H1 (cell line): Measurements from ENCODE around the gene APLN. TPM values are rescaled to one million over a fixed set of nuclear protein-coding genes. Genes with fewer than 3 reads are reported as not detected.

Experiments used
- CTCF ChIA-PET: fragments of 300-600 bp; sonication (Branson Sonifier 250); formaldehyde crosslinking; loops from one replicate; lab custom pipeline; 2021; ENCODE audit not compliant: partially characterized antibody; lab: Charles Lee
- POLR2A ChIA-PET: fragments of 300-600 bp; sonication (Branson Sonifier 250); formaldehyde crosslinking; loops from one replicate; lab custom pipeline; 2021; ENCODE audit warnings: inconsistent platforms; ENCODE audit not compliant: partially characterized antibody; lab: Charles Lee
- DNase-seq, 2 experiments: peaks; one replicate each; pipeline versions ENCODE4 v3.0.0 to v3.0.0-alpha.2; 2010 to 2022; ENCODE audit warnings: low spot score in 2 of 2, low read depth in 1 of 2, mixed read lengths in 1 of 2
- FAIRE-seq: peaks from 2 replicates; lab custom pipeline; 2011; peaks lifted over from hg19 to GRCh38; lab: Jason Lieb, UNC
- H2AFZ ChIP-seq: 2 replicates; pipeline ENCODE4 v1.8.1; 2012; ENCODE audit warnings: low read length, inconsistent platforms
- H2AK5ac ChIP-seq: 2 replicates; pipeline ENCODE4 v1.6.1; 2013; ENCODE audit warnings: low read depth, low read length
- H2BK120ac ChIP-seq: replicated peaks from 2 replicates; pipeline ENCODE3; 2013; ENCODE audit warnings: low read depth, low read length, inconsistent platforms
- H2BK12ac ChIP-seq: 2 replicates; pipeline ENCODE4 v1.6.1; 2013; ENCODE audit warnings: low read depth, low read length
- H2BK15ac ChIP-seq: 2 replicates; pipeline ENCODE4 v1.6.1; 2013; ENCODE audit warnings: low read length
- H2BK20ac ChIP-seq: 2 replicates; pipeline ENCODE4 v1.6.1; 2013; ENCODE audit warnings: low read length
- H2BK5ac ChIP-seq: 2 replicates; pipeline ENCODE4 v1.6.1; 2013; ENCODE audit warnings: low read depth, low read length
- H3K14ac ChIP-seq: 2 replicates; pipeline ENCODE4 v1.6.1; 2013; ENCODE audit warnings: inconsistent platforms; ENCODE audit not compliant: insufficient read length
- H3K18ac ChIP-seq: 2 replicates; pipeline ENCODE4 v1.6.1; 2013; ENCODE audit warnings: low read length; ENCODE audit errors: extremely low read depth
- H3K23ac ChIP-seq: 2 replicates; pipeline ENCODE4 v1.6.1; 2013; ENCODE audit warnings: inconsistent platforms; ENCODE audit not compliant: insufficient read length
- H3K23me2 ChIP-seq: 2 replicates; pipeline ENCODE4 v1.6.1; 2013; ENCODE audit warnings: low read depth, low read length
- H3K27ac ChIP-seq: 2 replicates; pipeline ENCODE4 v1.6.1; 2011; ENCODE audit warnings: low read depth, low read length, inconsistent platforms
- H3K27me3 ChIP-seq, 4 experiments: replicated peaks in 1 of 4; 1 replicate in 1 of 4; 2 replicates in 3 of 4; pipeline versions ENCODE4 v1.6.1 to v1.8.1; 2011 to 2013; ENCODE audit warnings: low read length in 3 of 4, mild to moderate bottlenecking in 3 of 4, inconsistent platforms in 2 of 4, mixed read lengths in 2 of 4, moderate library complexity in 1 of 4; ENCODE audit not compliant: control insufficient read depth in 3 of 4, insufficient read depth in 3 of 4; ENCODE audit errors: extremely low read depth in 1 of 4
- H3K36me3 ChIP-seq, 4 experiments: 2 replicates each; pipeline versions ENCODE4 v1.6.1 to v1.8.1; 2011 to 2013; ENCODE audit warnings: mild to moderate bottlenecking in 4 of 4, low read length in 3 of 4, moderate library complexity in 2 of 4, control low read depth in 1 of 4, inconsistent platforms in 1 of 4; ENCODE audit not compliant: insufficient read depth in 4 of 4, control insufficient read depth in 2 of 4
- H3K4ac ChIP-seq: replicated peaks from 2 replicates; pipeline ENCODE3; 2013; ENCODE audit warnings: low read length, low read depth, mixed read lengths, inconsistent platforms; ENCODE audit not compliant: insufficient read length
- H3K4me1 ChIP-seq, 4 experiments: replicated peaks in 1 of 4; 1 replicate in 1 of 4; 2 replicates in 3 of 4; pipeline versions ENCODE4 v1.6.1 to v1.8.1; 2011 to 2013; ENCODE audit warnings: low read length in 3 of 4, inconsistent platforms in 2 of 4, mixed read lengths in 1 of 4; ENCODE audit not compliant: insufficient read depth in 4 of 4, control insufficient read depth in 3 of 4
- H3K4me2 ChIP-seq, 2 experiments: 2 replicates each; pipeline versions ENCODE4 v1.6.1 to v1.8.1; 2011 to 2013; ENCODE audit warnings: low read depth in 2 of 2, low read length in 2 of 2, control low read depth in 1 of 2, inconsistent platforms in 1 of 2, mild to moderate bottlenecking in 1 of 2; ENCODE audit not compliant: insufficient read depth in 1 of 2
- H3K4me3 ChIP-seq, 4 experiments: fragments of 200-600, 300-600 bp in 1 of 4; sonication (generic), shearing (Covaris generic), sonication (Bioruptor Twin) in 1 of 4; 2 replicates each; pipeline versions ENCODE4 v1.5.1 to v1.8.1; 2011 to 2016; ENCODE audit warnings: low read length in 4 of 4, low read depth in 3 of 4, control low read depth in 2 of 4, inconsistent platforms in 2 of 4, mild to moderate bottlenecking in 2 of 4, mixed read lengths in 1 of 4, moderate library complexity in 1 of 4; ENCODE audit not compliant: insufficient read depth in 2 of 4; ENCODE audit errors: extremely low read depth in 1 of 4
- H3K56ac ChIP-seq: replicated peaks from 2 replicates; pipeline ENCODE3; 2013; ENCODE audit warnings: low read depth, mild to moderate bottlenecking, mixed read lengths, low read length, inconsistent platforms; ENCODE audit not compliant: insufficient read length
- H3K79me1 ChIP-seq: 2 replicates; pipeline ENCODE4 v1.6.1; 2013; ENCODE audit warnings: low read depth, low read length, control low read depth
- H3K79me2 ChIP-seq, 2 experiments: 2 replicates each; pipeline versions ENCODE4 v1.6.1 to v1.8.1; 2012 to 2013; ENCODE audit warnings: low read length in 2 of 2, mild to moderate bottlenecking in 2 of 2, inconsistent platforms in 1 of 2; ENCODE audit not compliant: insufficient read depth in 2 of 2, control insufficient read depth in 1 of 2
- H3K9ac ChIP-seq, 4 experiments: replicated peaks in 1 of 4; 1 replicate in 1 of 4; 2 replicates in 3 of 4; pipeline versions ENCODE4 v1.6.1 to v1.8.1; 2011 to 2013; ENCODE audit warnings: low read depth in 3 of 4, low read length in 3 of 4, control low read depth in 2 of 4, mild to moderate bottlenecking in 2 of 4, moderate library complexity in 2 of 4, inconsistent platforms in 1 of 4; ENCODE audit errors: extremely low read depth in 1 of 4
- H3K9me3 ChIP-seq, 2 experiments: 2 replicates each; pipeline versions ENCODE4 v1.6.1 to v1.8.1; 2012 to 2013; ENCODE audit warnings: mild to moderate bottlenecking in 2 of 2, moderate library complexity in 2 of 2, control low read depth in 1 of 2, inconsistent platforms in 1 of 2, low read depth in 1 of 2, low read length in 1 of 2, mixed read lengths in 1 of 2; ENCODE audit not compliant: insufficient read depth in 2 of 2
- H4K20me1 ChIP-seq, 2 experiments: replicated peaks in 1 of 2; 2 replicates each; pipeline versions ENCODE3 to v1.8.1; 2011 to 2013; ENCODE audit warnings: inconsistent platforms in 2 of 2, low read length in 2 of 2, mild to moderate bottlenecking in 1 of 2; ENCODE audit not compliant: insufficient read depth in 2 of 2, control insufficient read depth in 1 of 2
- H4K5ac ChIP-seq: 2 replicates; pipeline ENCODE4 v1.6.1; 2013; ENCODE audit warnings: low read length, low read depth, mixed read lengths, inconsistent platforms; ENCODE audit not compliant: insufficient read length
- H4K8ac ChIP-seq: 2 replicates; pipeline ENCODE4 v1.8.0; 2013; ENCODE audit warnings: mild to moderate bottlenecking, moderate library complexity, low read length, inconsistent platforms; ENCODE audit not compliant: insufficient read depth; ENCODE audit errors: extremely low read depth
- H4K91ac ChIP-seq: replicated peaks from 2 replicates; pipeline ENCODE3; 2013; ENCODE audit warnings: low read length, mixed read lengths, inconsistent platforms; ENCODE audit not compliant: insufficient read length
- CBX5 ChIP-seq: fragments of 300-800, 300-1000 bp; sonication (generic); IDR thresholded peaks from 2 replicates; pipeline ENCODE4 v1.7.1; 2016; ENCODE audit warnings: antibody characterized with exemption, low read length, low read depth
- CHD2 ChIP-seq: IDR thresholded peaks from 2 replicates; pipeline ENCODE4 v1.6.1; 2012; ENCODE audit warnings: low read length, improper control_type of control experiment
- POLR2AphosphoS5 ChIP-seq: IDR thresholded peaks from 2 replicates; pipeline ENCODE4 v1.6.1; 2011; ENCODE audit warnings: low read depth, low read length
- SP1 ChIP-seq: IDR thresholded peaks from 2 replicates; pipeline ENCODE4 v1.6.1; 2011; ENCODE audit warnings: low read depth, low read length
- TBP ChIP-seq: IDR thresholded peaks from 2 replicates; pipeline ENCODE4 v1.6.1; 2011; ENCODE audit warnings: low read depth, low read length, improper control_type of control experiment
- WGBS, 2 experiments: shearing (Covaris generic) in 1 of 2; methylation state at CpG; one replicate each; pipeline versions ENCODE4 v1.1.6 to v1.1.7; 2013 to 2015; ENCODE audit warnings: low lambda C conversion rate in 2 of 2, mixed read lengths in 2 of 2, inconsistent platforms in 1 of 2, low coverage in 1 of 2, missing lambda C conversion rate in 1 of 2; ENCODE audit not compliant: insufficient replicate concordance in 2 of 2, insufficient coverage in 1 of 2, insufficient read length in 1 of 2; ENCODE audit errors: extremely low coverage in 1 of 2, missing lambda C conversion rate in 1 of 2; 5-methylcytosine and 5-hydroxymethylcytosine counted together
- polyA plus RNA-seq, 7 experiments: library from polyadenylated mRNA; depleted of rRNA in 3 of 7; stranded (reverse) in 5 of 7; unstranded in 2 of 7; fragments of >200 nt in 5 of 7; fragments of 200-250 nt in 2 of 7; gene quantifications; 1 replicate in 5 of 7; 2 replicates in 1 of 7; 4 replicates in 1 of 7; pipeline versions ENCODE4 v1.2.1 to v1.2.3, GENCODE V29; 2011 to 2013; ENCODE audit warnings: missing spikeins in 2 of 7, mixed read lengths in 2 of 7
- total RNA-seq: library from RNA; stranded (reverse); fragmentation: NEBNext Ultra II Directional; extraction: Animal tissue kit (Norgen Biotek cat#: 25700); gene quantifications from 2 replicates; pipeline ENCODE4 v1.2.1, GENCODE V29; 2021

Gene APLN
- total and polyA plus RNA-seq, 2 of the 8 experiments (the other 6 are each of a cell fraction or from before 2014, with no cell fraction given), result 1.1 to 1.8 TPM

GRCh38 chrX:129641941-129642340 lies 12.8 kb downstream of the APLN start:
- H4K8ac ChIP-seq, result no peak overlapping the region
- H2BK5ac ChIP-seq, result no peak overlapping the region
- no peak for TF ChIP-seq POLR2AphosphoS5
- no peak for TF ChIP-seq SP1
- TF ChIP-seq CHD2, result no peak
- TF ChIP-seq CBX5, result no peak
- TF ChIP-seq TBP, result no peak
- TF ChIP-seq, all 59 proteins: peak for 0
- no peak overlapping the region for H2BK15ac ChIP-seq
- no peak overlapping the region for H2AK5ac ChIP-seq
- no peak overlapping the region for H4K91ac ChIP-seq
- no peak for FAIRE-seq
- H4K5ac ChIP-seq, result no peak overlapping the region
- 0 out of 7 replicates have a peak, but pooled peaks cover 0 to 2% (median 0%) of the 10 kb centered on the region in 4 experiments for H3K4me1 ChIP-seq
- no peak overlapping the region for H3K4ac ChIP-seq
- ChIA-PET CTCF (interaction anchor here (0.6 to 9.0 kb wide), 4 partner anchors 13 to 132 kb away, joined by 3 to 144 read pairs (median 5); partner anchors contain the start of gene APLN), POLR2A (no interaction called here)
- no peaks in the 10 kb centered on the region for H3K9me3 ChIP-seq
- H3K27ac ChIP-seq, result no peak overlapping the region
- no peak overlapping the region for H3K4me2 ChIP-seq
- no peak overlapping the region for H2BK20ac ChIP-seq
- no peak for DNase-seq
- no peaks in the 10 kb centered on the region for H3K79me1 ChIP-seq
- no peaks in the 10 kb centered on the region for H4K20me1 ChIP-seq
- no peak overlapping the region for H2BK12ac ChIP-seq
- H3K27me3 ChIP-seq, result no peaks in the 10 kb centered on the region; a peak in 2 of 7 replicates
- no peaks in the 10 kb centered on the region for H3K36me3 ChIP-seq
- H3K9ac ChIP-seq, result no peak overlapping the region
- H2AFZ ChIP-seq, result no peak overlapping the region
- no peaks in the 10 kb centered on the region for H3K23me2 ChIP-seq
- H3K14ac ChIP-seq, result no peak overlapping the region
- no peaks in the 10 kb centered on the region for H3K79me2 ChIP-seq
- no peak overlapping the region for H3K23ac ChIP-seq
- no peak overlapping the region for H2BK120ac ChIP-seq
- no peak overlapping the region for H3K4me3 ChIP-seq
- 100% methylated on average over 3 of the region's 3 CpGs; no CpG with 5 or more reads in 1 of the 2 experiments for WGBS, 2 experiments
- H3K18ac ChIP-seq, result no peak overlapping the region
- no peak overlapping the region for H3K56ac ChIP-seq
